GM12865 (cell line): Measurements from ENCODE around the gene NRL.
A peak's percentile ranks its signal among the peaks of the same experiment; 100 is the strongest.

Experiments
- DNase-seq: peaks from one replicate; pipeline ENCODE4 v3.0.0; 2010; ENCODE audit warnings: low read depth
- H3K4me3 ChIP-seq: 2 replicates; pipeline ENCODE4 v1.5.1; 2011; ENCODE audit warnings: mild to moderate bottlenecking, low read depth, low read length, control low read depth
- CTCF ChIP-seq: IDR thresholded peaks from 2 replicates; pipeline ENCODE4 v1.5.1; 2011; ENCODE audit warnings: low read length, control low read depth, low read depth, inconsistent platforms; ENCODE audit not compliant: insufficient read depth; ENCODE audit errors: missing control alignments

Gene NRL

GRCh38 chr14:24136684-24137528 is 22.2 kb upstream of the NRL start:
- DNase-seq: peak; percentile 31
- peak overlapping the region; percentile 71 for H3K4me3 ChIP-seq

DNA sequence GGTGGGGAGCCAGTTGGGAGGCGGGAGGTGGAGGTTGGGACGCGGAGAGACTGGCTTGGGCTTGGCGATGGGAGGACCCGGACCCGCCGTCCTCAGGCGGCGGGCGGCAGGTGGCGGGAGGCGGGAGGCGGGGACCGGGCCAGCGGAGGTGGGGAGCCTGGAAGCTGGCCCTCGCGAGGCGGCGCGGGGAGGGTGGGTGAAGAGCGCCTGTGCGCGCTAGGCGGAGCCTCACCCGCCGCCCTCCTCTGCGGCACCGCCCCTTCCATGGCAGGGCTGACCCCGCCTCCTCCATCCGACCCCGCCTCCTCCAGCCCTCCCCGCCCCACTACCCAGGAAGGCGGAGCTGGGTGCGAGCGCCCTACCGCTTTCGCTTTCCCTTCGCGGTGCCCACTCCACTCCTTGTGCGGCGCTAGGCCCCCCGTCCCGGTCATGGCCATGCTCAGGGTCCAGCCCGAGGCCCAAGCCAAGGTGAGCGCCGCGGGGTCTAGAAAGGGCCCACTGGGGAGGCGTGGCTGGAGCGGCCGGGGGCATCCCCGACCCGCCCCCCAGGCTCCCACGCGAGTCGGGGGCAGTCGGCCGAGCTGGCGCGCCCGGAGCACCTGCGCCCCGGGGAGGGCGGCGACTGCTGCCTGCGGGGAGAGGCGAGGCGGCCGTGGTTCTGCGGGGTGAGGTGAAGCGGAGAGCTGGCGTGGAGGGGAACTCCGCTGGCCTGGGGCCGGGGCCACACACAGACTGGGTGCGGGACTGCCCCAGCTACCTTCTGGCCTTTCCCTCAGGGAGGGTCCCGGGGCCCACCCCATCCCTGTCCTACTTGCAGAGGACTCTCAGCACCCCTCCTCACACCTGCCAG is 21.3 kb upstream of the NRL start, which contains the start of gene PSME1:
TSS of gene PSME1 (plus strand) at position 361 of the 850 bp plus-strand sequence. CDS start at position 430, 69 bp downstream.
- DNase-seq: peak; percentile 96
- peak within 1 kb of the TSS; percentile 71 for H3K4me3 ChIP-seq
- TF ChIP-seq CTCF: peak; percentile 3

More at GRCh38 chr14:24136684-24137528, 22.2 kb upstream of the NRL start:
- TF ChIP-seq CTCF: no peak

DNA sequence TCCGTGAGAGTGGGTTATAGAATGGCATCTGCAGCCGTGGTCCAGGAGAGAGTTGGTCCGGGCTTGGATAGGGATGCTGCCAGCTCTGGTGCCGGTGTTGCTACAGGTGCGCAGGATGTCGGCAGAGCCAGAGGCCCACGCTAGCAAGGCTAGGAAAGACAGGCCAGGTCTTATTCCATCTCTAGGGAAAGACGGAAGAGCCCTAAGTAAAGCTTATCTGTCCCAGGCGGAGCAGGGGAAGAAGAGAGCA is 20.8 kb upstream of the NRL start:
- TF ChIP-seq CTCF: no peak
- peak overlapping the region; percentile 71 for H3K4me3 ChIP-seq
- DNase-seq: peak; percentile 26

GRCh38 chr14:24133735-24134134 is 19.0 kb upstream of the NRL start:
- no peak for DNase-seq
- H3K4me3 ChIP-seq: no peak overlapping the region
- TF ChIP-seq CTCF: no peak

DNA sequence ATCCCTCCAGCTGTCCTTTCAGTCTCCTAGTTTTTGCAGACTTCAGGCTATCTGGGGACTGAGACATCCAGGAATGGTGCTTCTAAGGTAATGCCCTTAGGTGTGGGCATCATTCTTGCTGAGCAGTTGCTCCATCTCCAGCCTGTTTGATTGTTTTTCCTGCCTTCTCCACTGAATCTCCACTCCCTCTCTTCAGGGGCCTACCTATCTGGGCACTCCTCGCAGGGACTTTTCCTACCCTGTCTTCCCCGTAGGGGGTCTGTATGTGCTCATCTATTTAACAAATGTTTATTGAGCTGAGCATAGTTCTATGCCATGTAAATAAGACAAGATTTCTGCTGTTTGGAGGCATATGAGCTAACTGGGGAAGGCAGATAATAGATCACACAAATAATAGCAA is 18.2 kb upstream of the NRL start:
- H3K4me3 ChIP-seq: no peak overlapping the region
- no peak for DNase-seq
- TF ChIP-seq CTCF: no peak

GRCh38 chr14:24132061-24132685 is 17.4 kb upstream of the NRL start:
- no peak for DNase-seq
- no peak for TF ChIP-seq CTCF
- H3K4me3 ChIP-seq: no peak overlapping the region
